Stimulated activated naive CD8-positive, alpha-beta T cell treated with anti-CD3 and anti-CD28 coated beads, Interleukin-15, Interleukin-2, amounts not matched to agents 100 U/mL and 50 U/mL, for 24 hours (primary cell): ENCODE results near the gene EEF1AKMT1.
A peak's percentile ranks its signal among the peaks of the same experiment; 100 is the strongest.
"Not testable (repeated sequence)": the region's sequence is repeated elsewhere in the genome, so short reads cannot be mapped to it uniquely, and the experiment has no call there.

ENCODE experiments used
- ATAC-seq: fragments of 150-1000 bp; cut with Tn5 transposase; one replicate; pipeline ENCODE4 v1.10.0; 2021
- DNase-seq: peaks from one replicate; pipeline ENCODE4 v3.0.0; 2021

Gene EEF1AKMT1

DNA sequence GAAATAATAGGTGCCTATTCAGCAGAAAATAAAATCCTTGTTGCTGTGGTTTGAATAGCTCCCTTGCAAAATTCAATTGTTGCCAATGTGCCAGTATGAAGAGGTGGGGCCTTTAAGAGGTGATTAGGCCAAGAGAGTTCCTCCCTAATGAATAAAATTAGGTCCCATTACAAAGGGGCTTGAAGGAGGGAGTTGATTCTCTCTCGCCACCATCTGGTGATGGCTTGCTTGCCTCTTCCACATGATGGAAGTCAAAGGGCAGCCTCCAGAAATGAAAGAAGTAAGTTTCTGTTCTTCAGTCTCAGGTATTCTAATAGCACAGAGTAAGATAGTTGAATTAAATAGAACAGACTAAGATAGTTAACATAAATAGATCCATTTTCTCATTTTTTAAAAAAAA is 3.0 kb upstream of the EEF1AKMT1 start:
- ATAC-seq: no peak

DNA sequence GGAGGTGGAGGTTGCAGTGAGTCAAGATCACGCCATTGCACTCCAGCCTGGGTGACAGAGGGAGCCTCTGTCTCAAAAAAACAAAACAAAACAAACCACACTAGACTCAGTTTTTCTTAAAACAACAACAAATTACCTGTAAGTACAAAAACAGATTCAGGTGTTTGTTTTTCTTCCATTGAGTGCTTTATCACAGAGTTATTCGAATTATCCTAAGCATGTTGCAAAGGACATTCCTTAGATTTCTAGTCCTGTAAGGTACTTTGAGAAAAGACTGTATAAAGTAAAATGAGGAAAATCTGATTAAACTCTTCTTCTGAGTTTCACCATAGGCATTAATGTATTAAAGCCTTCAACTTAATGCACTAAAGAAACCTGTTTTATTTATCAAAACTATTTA is 2.2 kb upstream of the EEF1AKMT1 start:
- no peak for DNase-seq
- ATAC-seq: no peak

More for the DNA sequence above, 3.0 kb upstream of the EEF1AKMT1 start:
- no peak for DNase-seq

DNA sequence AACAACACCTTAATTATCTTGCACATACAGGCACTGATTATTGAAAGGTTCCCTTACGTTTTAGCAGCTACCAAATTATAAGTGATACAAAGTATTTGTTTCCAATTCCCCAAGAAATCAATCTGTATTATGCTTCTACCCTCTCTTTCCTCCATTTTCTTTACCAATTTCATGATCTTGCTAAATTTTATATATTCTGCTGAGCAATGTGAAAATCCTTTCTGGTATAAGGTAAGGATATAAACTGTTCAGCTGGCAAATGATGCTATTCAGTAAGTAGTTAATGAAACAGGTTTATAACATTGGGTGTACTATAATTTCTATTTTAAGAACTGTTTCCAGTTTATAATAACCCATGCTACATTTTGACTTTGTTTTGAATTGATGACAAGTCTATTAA is 985 bp upstream of the EEF1AKMT1 start:
- no peak for ATAC-seq
- DNase-seq: no peak

DNA sequence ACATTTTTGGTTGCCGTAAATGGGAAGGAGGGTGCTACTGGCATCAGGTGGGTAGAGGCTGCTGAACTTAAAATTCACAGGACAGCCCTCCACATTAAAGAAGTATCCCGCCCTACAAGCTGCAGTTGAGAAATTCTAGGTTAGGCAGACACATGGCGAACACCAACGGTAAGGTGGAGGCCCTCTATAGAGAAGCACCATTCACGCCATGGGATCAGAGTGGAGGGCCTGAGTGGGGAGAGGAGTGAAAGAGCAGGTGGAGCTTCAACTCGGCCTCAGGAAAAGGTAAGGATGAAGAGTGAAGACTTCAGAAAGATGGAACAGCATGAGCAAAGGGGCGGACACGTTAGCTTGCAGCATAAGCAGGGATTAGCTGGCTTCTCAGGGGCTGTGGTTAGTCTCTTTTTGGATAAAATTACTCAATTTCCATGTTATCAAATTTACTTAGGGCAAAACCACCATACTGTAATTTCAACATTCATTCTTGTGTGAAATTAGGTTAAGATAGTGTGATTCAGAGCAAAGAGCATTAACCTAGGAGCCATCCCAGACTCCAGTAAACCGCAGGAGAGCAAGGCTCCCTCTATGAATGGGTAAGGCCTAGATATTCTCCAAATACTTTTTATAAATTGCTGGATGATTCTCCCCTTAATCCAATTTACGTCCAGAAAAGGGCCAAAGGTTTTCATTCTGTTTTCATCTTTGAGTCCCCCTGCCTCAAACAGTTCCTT is 1.2 kb downstream of the EEF1AKMT1 start:
- DNase-seq (no peak), ATAC-seq (no peak)

DNA sequence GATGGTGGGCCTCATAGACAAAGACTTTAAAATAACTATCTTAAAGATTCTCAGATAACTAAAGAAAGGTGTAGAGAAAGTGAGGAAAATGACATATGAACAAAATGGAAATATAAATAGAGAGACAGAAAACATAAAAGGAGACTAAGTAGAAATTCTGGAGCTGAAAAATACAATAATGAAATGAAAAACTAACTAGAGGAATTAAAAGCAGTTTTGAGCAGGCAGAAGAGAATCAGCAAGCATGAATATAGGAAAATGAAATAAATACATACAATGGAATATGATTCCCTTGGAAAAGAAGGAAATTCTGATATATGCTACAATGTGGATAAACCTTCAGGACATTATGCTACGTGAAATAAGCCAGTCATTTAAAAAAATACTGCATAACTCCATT is 3.9 kb downstream of the EEF1AKMT1 start:
- ATAC-seq (no peak), DNase-seq (no peak)

DNA sequence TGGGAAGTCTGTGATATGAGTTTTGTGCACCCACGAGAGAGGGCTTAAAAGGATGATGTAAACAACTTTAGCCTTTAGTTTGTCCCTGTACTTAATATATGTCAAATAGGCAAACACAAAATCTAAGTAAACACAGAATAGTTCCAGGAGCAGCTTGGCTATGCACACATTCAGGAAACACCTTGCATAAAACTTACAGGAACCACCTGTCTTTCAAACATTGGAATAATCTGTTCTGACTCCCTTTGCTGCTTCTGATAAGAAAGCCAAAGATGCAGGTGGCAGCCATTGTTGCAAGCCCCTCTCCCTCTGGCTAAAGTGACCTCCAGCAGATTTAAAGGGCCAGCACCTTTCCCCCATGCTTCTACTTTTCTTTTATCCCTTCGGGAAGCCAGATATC is 4.7 kb downstream of the EEF1AKMT1 start:
- DNase-seq (no peak), ATAC-seq (no peak)

DNA sequence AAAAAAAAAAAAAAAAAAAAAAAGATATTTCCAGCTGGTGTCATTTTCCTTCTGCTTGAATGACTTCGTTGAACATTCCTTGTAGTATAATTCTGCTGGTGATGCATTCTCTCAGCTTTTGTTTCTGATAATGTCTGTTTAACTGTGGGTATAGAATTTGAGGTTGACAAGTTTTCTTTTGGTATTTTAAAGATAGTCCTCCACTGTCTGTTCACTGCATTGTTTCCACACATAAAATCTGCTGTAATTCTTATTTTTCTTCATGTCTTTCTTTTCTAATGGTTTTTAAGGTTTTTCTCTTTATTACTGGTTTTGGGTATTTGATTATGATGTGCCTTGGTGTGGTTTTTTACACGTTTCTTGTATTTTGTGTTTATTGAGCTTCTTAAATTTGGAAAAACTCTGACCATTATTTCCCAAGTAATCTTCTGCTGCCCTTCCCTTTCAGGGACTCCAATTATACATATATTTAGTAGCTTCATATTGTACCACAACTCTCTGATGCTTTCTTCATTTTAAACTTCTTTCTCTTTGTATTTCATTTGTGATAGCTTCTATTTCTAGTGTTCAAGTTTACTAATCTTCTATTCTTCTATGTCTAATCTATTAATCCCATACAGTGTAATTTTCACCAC is 6.3 kb downstream of the EEF1AKMT1 start:
- no peak for ATAC-seq

DNA sequence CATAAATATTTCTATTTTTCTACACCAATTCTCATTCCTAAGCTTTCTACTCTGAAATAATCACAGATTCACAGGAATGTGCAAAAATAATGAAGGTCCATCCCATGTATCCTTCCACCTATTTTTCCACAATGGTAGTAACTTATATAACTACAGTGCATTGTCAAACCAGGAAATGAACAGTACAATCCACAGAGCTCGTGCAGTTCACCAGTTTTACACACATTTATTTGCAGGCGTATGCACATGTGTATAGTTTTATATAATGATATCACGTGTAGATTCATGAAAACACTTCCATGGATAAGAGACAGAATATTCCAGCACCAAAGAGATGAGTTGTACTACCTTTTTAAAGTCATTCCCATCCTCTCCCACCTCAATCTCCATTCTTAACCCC is 12.9 kb downstream of the EEF1AKMT1 start:
- ATAC-seq (no peak), DNase-seq (no peak)

More for the DNA sequence above, 6.3 kb downstream of the EEF1AKMT1 start:
- no peak for DNase-seq

DNA sequence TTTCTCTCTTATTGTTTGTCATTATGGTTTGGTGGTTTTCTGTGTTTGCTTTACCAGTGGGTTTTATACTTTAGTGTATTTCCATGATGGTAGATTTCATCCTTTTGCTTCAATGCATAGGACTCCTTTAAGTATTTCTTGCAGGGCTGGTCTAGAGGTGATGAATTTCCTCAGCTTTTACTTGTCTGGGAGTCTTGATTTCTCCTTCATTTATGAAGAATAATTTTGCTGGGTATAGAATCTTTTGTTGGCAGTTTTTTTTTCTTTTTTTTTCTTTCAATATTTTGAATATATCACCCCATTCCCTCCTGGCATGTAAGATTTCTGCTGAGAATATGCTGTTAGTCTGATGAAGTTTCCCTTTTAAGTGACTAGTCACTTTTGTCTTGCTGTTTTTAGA is 19.8 kb downstream of the EEF1AKMT1 start:
- no peak for ATAC-seq
- DNase-seq: no peak

DNA sequence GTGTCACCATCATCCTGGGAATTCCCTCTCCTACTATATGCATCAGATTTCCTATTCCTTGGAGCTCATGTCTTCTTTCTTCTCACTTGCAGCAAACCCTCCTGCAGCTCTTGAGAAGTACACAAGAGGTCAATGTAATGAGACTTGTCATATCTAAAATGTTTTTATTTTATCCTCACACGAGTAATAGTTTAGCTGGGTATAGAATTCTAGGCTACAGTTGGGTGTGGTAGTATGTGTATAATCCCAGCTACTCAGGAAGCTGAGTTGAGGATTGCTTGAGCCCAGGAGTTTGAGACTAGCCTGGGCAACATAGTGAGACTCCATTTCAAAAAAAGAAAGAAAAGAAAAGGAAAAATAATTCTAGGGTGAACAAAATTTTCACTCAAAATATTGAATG is 24.4 kb downstream of the EEF1AKMT1 start:
- DNase-seq (no peak), ATAC-seq (no peak)

DNA sequence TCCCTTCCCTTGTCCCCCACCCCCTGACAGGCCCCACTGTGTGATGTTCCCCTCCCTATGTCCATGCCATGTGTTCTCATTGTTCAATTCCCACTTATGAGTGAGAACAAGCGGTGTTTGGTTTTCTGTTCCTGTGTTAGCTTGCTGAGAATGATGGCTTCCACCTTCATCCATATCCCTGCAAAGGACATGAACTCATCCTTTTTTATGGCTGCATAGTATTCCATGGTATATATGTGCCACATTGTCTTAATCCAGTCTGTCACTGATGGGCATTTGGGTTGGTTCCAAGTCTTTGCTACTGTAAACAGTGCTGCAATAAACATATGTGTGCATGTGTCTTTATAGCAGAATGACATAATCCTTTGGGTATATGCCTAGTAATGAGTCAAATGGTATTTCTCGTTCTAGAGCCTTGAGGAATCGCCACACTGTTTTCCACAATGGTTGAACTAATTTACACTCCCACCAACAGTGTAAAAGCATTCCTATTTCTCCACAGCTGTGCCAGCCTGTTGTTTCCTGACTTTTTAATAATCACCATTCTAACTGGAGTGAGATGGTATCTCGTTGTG is 29.8 kb downstream of the EEF1AKMT1 start:
- not testable (repeated sequence) for ATAC-seq, DNase-seq

DNA sequence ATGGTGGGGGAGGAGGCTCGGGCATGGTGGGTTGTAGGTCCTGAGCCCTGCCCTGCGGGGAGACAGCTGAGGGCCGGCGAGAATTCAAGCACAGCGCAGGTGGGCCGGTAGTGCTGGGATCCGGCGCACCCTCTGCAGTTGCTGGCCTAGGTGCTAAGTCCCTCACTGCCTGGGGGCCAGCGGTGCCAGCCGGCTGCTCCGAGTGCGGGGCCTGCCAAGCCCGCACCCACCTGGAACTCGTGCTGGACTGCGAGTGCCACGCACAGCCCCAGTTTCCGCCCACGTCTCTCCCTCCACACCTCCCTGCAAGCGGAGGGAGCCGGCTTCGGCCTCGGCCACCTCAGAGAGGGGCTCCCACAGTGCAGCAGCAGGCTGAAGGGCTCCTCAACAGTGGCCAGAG is 33.7 kb downstream of the EEF1AKMT1 start:
- no peak for DNase-seq
- no peak for ATAC-seq

DNA sequence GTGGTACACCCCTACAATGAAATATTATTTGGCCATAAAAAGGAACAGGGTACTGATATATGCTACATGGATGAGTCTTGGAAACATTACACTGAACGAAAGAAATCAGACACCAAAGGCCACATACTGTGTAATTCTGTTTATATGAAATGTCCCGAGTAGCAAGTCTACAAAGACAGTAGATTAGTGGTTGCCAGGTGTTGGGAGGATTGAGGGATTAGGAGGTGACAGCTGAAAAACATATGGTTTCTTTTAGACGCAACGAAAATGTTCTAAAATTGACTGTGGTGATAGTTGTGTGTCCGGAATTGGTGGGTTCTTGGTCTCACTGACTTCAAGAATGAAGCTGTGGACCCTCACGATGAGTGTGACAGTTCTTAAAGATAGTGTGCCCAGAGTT is 35.1 kb downstream of the EEF1AKMT1 start:
- no peak for ATAC-seq
- no peak for DNase-seq

DNA sequence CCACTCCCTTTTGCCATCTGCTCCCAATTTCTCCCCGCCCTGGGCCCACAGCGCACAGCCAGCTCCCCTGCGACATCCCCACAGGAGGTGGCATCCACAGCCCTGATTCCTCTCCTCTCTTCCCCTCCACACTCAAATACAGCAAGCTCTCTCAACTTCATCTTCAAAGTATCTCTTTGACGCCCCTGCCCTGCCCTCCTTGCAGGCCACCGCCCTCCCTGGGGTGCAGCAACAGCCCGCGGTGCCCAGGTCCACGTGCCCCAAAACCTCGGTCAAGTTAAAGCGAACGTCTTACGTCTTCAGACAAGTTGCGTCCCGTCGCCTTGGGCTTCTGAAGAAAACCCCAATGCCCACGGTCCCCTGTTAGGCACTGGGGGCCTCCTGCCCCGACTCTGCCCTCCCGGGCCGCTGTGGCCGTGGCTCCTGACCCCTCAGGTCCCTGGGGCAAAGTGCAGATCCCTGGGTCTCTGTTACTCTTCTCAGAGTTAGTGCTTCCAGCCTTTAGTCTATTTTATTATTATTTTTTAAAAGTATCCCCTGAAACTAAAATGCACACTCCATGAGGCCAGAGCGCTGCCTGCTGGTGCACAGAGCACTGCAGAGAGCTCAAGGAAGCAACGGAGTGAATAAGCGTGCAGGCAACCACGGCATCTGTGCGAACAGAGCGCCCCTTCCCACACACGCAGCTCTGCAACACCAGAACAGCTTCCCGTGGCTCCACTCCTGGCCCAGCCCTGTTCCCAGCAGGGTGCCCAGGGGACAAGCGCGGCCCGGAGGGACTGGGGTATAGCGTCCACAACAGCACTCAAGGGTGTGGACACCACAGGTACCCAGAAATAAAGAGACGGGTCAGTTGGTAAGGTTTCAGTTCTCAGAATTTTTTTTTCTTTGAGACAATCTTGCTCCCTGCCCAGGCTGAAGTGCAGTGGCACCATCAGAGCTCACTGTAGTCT is 43.9 kb downstream of the EEF1AKMT1 start:
- DNase-seq: no peak
- ATAC-seq: no peak

DNA sequence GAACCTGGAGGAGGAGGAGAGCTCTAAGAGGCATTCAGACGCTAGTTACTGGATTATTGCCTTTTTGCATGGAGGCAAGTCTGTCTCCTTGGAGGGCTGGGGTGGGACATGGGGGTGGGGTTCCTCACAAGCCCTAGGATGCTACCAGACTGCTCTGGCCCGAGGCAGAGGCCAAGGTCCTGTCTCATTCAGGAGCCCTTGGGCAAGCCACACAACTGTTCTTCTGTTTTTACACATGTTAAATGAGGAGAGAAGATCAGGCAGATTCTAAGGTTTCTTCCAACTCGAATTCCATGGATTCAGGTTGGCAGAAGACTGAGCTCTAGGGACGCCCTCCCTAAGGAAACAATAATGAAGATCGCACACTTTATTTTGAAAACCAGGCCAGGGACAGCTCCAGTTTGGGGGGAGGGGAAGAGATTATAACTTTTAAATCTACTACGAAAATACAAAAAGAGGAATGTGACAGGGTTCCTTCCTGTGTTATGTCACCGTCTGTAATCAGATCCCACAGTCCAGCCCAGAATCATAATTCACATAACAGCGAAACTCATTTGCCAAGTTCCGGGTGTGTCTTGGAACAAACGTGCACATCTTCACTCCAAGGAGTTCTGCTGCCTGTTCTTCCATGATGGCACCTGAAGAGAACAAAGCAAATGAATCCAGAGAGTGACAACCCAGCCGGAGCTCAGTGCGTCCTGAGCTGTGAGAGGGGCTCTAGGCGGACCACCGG is 45.0 kb downstream of the EEF1AKMT1 start:
- ATAC-seq: no peak
- DNase-seq: no peak

DNA sequence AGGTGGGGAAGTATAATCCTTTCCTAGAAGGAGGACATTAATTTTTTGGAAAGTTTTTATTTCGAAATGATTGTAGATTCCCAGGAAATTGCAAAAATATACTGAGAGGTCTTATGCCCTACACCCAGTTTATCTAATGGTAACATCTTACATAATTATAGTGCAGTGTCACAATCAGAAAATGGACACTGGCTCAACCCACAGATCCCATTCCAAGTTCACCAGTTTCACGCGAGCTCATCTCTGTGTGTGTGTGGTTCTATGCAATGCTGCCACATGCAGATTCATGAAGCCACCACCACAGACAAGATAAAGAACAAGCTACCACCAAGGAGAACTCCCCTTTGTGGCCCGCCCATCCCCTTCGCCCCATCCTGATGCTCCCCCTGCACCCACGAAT is 45.9 kb downstream of the EEF1AKMT1 start:
- DNase-seq (no peak), ATAC-seq (no peak)

DNA sequence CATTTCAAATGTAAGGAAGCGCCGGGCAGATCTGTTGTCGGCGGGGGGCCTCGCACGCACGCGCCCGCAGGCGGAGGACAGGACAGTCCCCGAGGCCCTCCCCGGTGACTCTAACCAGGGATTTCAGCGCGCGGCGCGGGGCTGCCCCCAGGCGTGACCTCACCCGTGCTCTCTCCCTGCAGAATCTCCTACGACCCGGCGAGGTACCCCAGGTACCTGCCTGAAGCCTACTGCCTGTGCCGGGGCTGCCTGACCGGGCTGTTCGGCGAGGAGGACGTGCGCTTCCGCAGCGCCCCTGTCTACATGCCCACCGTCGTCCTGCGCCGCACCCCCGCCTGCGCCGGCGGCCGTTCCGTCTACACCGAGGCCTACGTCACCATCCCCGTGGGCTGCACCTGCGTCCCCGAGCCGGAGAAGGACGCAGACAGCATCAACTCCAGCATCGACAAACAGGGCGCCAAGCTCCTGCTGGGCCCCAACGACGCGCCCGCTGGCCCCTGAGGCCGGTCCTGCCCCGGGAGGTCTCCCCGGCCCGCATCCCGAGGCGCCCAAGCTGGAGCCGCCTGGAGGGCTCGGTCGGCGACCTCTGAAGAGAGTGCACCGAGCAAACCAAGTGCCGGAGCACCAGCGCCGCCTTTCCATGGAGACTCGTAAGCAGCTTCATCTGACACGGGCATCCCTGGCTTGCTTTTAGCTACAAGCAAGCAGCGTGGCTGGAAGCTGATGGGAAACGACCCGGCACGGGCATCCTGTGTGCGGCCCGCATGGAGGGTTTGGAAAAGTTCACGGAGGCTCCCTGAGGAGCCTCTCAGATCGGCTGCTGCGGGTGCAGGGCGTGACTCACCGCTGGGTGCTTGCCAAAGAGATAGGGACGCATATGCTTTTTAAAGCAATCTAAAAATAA is 52.1 kb downstream of the EEF1AKMT1 start:
- peak; percentile 41 for DNase-seq
- ATAC-seq: peak; percentile 49

DNA sequence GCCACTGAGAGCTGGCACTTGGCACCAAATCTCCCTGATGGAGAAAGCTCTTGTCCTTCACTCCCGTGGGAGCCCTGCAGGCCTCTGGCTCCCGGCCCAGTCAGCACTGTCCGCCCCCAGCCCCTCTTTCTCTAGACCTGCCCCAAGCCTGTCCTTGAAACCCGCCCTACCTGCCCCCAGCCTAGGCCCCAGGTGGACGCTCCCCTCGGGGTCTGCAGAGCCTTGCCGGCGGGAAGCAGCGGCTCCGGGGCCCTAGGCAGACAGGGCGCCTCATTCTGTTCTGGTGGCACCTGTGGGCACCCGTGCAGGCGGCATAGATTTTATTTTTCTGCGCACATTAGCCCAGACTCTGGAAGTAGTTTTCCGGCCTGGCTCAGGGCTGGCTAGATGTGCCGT is 52.7 kb downstream of the EEF1AKMT1 start:
- ATAC-seq (no peak), DNase-seq (no peak)

DNA sequence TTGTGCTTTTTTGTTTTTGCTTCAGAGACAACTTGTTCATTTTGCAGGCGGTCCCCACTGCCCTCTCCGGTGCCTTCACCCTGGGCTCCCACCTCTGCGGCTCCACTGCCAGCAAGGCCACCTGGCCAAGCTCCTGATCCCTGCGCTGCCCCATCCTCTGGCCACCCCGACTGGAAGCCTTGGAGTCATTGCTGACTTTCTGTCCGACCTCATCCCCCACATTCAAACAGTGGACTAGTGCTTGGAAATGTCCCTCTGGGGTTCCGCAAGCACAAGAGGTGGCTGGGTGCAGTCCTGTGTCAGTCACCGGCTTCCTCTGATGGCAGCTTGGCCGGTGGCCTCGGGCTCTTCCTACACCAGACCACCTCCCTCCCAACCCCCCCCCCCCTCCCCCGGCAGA is 53.3 kb downstream of the EEF1AKMT1 start:
- DNase-seq (no peak), ATAC-seq (no peak)

DNA sequence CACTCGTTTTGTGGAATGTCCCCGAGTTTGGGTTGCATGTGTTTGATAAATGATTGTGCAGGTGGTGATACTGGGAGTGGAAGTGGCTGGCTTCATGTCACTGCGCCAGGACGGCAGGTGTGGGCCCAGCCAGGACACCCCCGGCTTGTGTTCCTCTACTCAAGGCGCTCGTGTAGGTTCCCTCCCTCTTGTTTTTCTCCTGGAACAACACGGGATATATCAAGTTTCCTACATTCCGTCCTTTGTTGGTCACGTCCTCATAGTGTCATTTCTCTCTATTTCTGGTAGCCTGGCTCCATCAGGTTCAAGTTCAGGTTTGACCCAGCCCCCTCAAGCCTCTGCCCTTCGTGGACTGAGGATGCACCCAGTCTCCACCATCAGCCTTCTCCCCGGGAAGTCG is 54.0 kb downstream of the EEF1AKMT1 start:
- ATAC-seq: no peak
- no peak for DNase-seq
